Measurements from ENCODE around the gene HDAC8. TPM values are rescaled to one million over a fixed set of nuclear protein-coding genes. Genes with fewer than 3 reads are reported as not detected.
"Not testable (repeated sequence)": the region's sequence is repeated elsewhere in the genome, so short reads cannot be mapped to it uniquely, and the experiment has no call there.

Gene HDAC8
- total RNA-seq, 1 donor from 2014 or later, result 33.0 TPM

DNA sequence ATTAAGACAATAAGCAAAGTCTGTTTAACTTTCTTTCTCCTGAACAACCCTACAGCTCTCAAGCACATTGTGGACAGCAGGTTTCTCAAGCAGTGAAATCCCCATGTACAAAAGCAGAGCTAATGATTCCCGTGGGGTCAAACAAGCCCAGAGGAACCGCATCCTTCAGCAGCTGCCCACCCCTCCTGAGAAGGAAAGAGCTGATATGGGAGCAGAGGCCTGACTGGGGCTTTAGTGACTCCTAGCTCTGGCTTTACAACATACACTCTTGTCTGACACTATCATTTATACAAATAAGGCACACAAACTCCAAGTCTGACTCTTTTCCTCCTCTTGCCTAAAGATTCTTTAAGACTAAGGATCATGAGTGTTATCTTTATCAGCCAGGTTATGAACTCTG is 32.8 kb downstream of the HDAC8 start:
- no peak for DNase-seq (ENCODE audit: extremely low read depth, low read depth, low spot score)

GRCh38 chrX:72536542-72536941 is 36.1 kb downstream of the HDAC8 start:
- DNase-seq (ENCODE audit: extremely low read depth, low read depth, low spot score), result no peak

- DNase-seq (ENCODE audit: extremely low read depth, low read depth, low spot score), result no peak
These were observed 40.3 kb downstream of the HDAC8 start for GRCh38 chrX:72532366-72532765.

- no peak for DNase-seq (ENCODE audit: extremely low read depth, low read depth, low spot score)
These were observed 45.8 kb downstream of the HDAC8 start for GRCh38 chrX:72526534-72527508.

GRCh38 chrX:72498782-72499181 is 73.9 kb downstream of the HDAC8 start:
- DNase-seq (ENCODE audit: extremely low read depth, low read depth, low spot score), result no peak

- no peak for DNase-seq (ENCODE audit: extremely low read depth, low read depth, low spot score)
These were observed 77.6 kb downstream of the HDAC8 start for GRCh38 chrX:72495046-72495445.

DNA sequence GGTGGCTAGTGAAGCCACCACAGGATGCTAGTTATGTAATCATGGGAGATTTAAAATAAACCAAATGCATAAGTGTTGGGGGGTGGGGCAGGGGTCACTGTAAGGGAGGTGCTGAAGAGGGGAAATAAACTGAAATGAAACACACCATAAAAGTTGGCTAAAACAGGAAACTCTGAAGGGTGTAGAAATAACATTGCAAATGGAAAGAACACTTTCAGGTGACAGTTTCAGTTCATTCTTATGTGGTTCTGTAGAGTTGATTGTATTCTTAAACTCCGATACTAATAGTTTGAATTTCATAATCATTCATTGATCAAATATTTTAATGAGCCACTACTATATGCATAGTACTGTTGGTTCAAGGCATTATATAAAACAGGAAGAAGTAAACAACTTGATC is 80.1 kb downstream of the HDAC8 start:
- no peak for DNase-seq (ENCODE audit: extremely low read depth, low read depth, low spot score)

DNA sequence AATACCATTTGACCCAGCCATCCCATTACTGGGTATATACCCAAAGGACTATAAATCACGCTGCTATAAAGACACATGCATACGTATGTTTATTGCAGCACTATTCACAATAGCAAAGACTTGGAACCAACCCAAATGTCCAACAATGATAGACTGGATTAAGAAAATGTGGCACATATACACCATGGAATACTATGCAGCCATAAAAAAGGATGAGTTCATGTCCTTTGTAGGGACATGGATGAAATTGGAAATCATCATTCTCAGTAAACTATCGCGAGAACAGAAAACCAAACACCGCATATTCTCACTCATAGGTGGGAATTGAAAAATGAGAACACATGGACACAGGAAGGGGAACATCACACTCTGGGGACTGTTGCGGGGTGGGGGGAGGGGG is 82.4 kb downstream of the HDAC8 start:
- DNase-seq (ENCODE audit: extremely low read depth, low read depth, low spot score), result not testable (repeated sequence)

DNA sequence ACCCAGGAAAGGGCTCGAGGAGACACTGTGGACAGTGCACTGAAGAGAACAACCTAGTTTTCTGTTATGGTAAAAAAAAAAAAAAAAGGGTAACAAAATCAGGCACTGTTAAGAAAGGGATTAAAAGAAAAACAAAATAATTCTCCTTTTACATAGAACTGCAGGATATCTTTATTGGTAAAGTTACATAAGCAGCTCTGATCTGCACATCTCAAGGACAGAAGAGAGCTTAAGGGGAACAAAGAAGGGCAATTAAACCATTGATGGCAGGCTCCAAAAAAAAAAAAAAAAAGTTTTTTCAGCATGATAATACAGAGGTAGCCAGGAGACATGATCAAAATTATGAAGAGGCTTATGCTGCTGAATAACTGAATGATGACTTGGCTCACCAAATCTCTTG is 85.0 kb downstream of the HDAC8 start:
- DNase-seq (ENCODE audit: extremely low read depth, low read depth, low spot score), result no peak

GRCh38 chrX:72479324-72480274 is 93.0 kb downstream of the HDAC8 start:
- DNase-seq (ENCODE audit: extremely low read depth, low read depth, low spot score), result no peak

DNA sequence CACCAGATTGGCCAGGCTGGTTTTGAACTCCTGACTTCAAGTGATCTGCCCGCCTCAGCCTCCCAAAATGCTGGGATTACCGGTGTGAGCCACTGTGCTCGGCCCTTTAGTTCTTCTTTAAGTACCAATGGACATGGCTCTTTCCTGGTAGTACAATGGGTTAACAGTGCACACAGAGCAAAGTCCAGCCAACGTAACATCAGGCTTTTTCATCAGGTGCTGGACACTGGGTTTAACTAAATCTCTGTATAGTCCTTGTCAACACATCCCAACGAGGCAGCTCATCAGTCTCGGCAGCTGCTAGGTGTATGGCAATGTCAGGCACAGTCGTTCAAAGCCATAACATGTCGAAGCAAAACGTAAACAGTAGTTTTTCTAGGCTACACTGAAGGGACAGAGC is 93.8 kb downstream of the HDAC8 start:
- DNase-seq (ENCODE audit: extremely low read depth, low read depth, low spot score), result no peak

DNA sequence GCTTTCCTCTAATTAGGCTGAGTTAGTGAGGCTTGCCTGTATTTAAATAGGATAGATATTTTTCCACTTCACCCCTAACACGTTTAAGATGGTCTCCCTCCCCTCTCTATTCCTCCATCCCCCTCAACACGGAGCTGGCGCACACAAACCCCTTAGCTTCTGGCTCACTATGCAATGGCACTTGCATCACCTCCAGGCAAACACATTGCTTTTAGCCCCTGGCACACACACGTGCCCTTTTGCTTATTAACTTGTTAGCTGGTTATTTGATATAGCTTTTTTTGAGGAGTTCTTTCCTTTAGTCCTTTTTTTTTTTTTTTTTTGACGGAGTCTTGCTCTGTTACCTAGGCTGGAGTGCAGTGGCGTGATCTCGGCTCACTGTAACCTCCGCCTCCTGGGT is 94.3 kb downstream of the HDAC8 start:
- no peak for DNase-seq (ENCODE audit: extremely low read depth, low read depth, low spot score)

DNA sequence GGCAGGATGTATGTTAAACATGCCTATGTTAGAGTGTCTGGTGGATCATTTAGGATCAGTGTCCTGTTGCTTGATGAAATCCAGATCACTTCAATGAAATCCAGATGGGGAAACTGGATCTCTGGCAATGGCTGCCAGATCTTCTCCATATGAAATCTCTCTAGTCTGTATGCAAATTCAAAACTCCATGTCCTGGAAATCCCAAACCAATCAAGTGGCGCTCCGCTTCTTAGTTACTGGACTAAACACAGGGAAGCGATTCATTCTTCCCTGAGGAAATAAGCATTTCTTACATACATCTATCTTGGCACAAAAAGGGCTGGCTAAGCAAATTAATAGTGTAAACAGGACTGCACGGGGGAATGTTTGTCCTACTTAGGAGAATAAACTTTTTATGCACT is 94.9 kb downstream of the HDAC8 start:
- no peak for DNase-seq (ENCODE audit: extremely low read depth, low read depth, low spot score)

- DNase-seq (ENCODE audit: extremely low read depth, low read depth, low spot score), result no peak
These were observed 95.3 kb downstream of the HDAC8 start for GRCh38 chrX:72477376-72477775.

DNA sequence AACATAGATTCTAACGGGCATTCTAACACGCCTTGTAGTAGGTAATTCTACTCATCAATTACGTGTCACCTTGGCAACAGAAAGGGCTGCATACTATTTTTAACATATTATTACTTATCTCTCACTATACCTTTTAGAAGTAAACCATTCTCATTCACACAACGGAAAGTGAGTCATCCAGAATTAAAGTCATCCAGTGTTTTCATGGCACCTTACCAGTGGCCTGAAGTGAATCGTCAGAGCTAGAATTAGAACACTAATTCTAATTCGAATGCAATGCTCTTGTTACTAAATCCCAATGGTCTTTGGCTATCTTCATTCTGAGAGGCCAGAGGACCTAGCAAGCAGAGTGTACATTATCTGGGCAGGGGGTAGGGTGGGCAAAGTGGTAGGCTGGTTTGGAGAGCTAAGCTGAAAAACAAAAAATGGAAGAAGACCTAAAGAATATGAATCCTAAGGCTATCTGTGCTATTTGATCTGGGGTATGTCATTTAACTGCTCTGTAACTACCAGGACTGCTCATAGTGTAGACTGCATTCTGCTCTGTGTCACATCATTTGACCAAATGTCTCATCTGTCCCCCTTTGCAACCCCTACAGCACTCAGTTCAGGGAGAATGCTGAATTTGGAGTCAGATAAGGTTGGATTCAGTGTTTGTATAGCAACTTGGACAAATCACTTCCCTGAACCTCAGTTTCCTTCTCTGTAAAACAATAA is 96.5 kb downstream of the HDAC8 start:
- DNase-seq (ENCODE audit: extremely low read depth, low read depth, low spot score), result no peak

GRCh38 chrX:72475338-72475737 is 97.3 kb downstream of the HDAC8 start:
- DNase-seq (ENCODE audit: extremely low read depth, low read depth, low spot score), result no peak

GRCh38 chrX:72470532-72471223 is 102.0 kb downstream of the HDAC8 start:
- DNase-seq (ENCODE audit: extremely low read depth, low read depth, low spot score), result no peak

GRCh38 chrX:72470117-72470516 is 102.5 kb downstream of the HDAC8 start:
- no peak for DNase-seq (ENCODE audit: extremely low read depth, low read depth, low spot score)

GRCh38 chrX:72468607-72469006 is 104.0 kb downstream of the HDAC8 start:
- no peak for DNase-seq (ENCODE audit: extremely low read depth, low read depth, low spot score)

GRCh38 chrX:72467135-72467534 is 105.5 kb downstream of the HDAC8 start:
- no peak for DNase-seq (ENCODE audit: extremely low read depth, low read depth, low spot score)
